Mononuclear cell (primary cell): Measurements from ENCODE around the gene FOXL2. TPM values are rescaled to one million over a fixed set of nuclear protein-coding genes. Genes with fewer than 3 reads are reported as not detected.
A peak's percentile ranks its signal among the peaks of the same experiment; 100 is the strongest.

ENCODE experiments used
- H3K27me3 ChIP-seq: 2 replicates; pipeline ENCODE4 v1.6.0; 2011; ENCODE audit warnings: low read length, control low read depth; ENCODE audit not compliant: insufficient read depth
- H3K4me1 ChIP-seq: 2 replicates; pipeline ENCODE4 v1.5.1; 2011; ENCODE audit warnings: mild to moderate bottlenecking, low read length, control low read depth; ENCODE audit not compliant: insufficient read depth
- H3K4me3 ChIP-seq: 2 replicates; pipeline ENCODE4 v1.5.1; 2011; ENCODE audit warnings: mild to moderate bottlenecking, low read length, moderate library complexity
- H3K9me3 ChIP-seq: 2 replicates; pipeline ENCODE4 v1.5.1; 2011; ENCODE audit warnings: low read depth, mild to moderate bottlenecking, control low read depth, low read length
- total RNA-seq: library from RNA; depleted of rRNA; stranded (reverse); fragments of >200 nt; gene quantifications from one replicate; pipeline ENCODE4 v1.2.3, GENCODE V29; 2012

Gene FOXL2
- total RNA-seq, 1 donor, result not detected

DNA sequence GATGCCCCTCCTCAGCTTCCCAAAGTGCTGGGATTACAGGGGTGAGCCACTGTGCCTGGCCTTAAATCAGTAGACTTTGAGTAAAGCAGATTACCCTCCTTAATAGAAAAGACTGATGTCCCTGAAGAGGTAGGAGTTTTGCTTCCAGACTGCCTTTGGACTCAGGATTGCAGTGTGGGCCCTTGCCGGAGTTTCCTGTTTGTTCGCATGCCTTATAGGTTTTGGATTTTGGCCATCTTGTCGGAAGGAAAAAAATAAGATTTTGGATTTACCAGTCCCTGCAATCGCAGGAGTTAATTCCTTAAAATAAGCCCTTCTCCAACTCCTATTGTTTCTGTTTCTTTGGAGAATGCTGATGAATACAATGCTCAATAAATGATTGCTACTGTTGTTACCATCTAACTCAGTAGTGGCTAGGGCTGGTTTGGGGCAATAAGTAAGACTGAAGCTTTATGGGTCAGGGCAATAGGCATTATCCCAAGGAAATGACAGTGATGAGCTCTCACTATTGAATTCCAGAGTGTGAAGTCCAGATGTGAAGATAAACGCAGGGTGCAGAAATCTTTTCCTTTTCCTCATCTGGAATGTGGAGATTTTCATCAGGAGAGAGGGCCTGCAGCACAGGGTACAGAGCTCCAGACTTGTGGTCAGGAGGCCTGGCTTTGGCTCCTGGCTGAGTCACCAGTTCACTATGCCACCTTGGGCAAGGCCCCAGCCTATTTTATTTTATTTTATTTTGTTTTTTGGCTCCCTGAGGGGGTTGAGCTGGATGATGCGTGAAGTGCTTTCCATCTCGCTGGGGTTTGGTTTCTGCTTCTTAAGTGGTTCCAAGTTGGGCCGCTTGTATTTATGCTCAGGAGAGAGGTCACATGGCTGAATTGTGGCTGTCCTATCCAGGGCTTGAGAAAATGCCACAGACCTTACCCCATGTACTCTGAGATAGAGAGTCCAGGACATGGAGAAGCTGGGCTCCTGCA lies 25.3 kb downstream of the FOXL2 start:
- Histone ChIP-seq H3K4me1 (no peaks in the 10 kb centered on the region), H3K27me3 (no peaks in the 10 kb centered on the region), H3K4me3 (no peak overlapping the region), H3K9me3 (no peaks in the 10 kb centered on the region)

DNA sequence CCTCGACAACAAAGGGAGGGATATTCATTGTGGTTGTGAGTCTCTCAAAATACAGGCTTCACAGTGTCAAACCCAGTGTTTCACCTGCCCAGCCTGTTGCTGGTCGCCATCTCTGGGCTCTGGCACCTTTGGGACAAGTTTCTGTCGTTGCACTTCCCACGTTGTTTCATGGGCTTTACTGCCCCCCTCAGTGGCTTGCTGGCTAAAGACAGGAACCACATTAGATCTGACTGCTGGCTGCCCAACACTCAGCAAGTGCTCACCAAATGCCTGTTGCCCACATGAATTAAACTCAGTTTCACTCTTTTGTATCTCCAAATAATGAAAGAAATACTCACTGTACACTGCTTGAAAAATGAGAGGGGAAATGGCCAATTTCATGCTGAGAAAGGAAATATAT lies 27.6 kb downstream of the FOXL2 start:
- H3K4me3 ChIP-seq, result no peak overlapping the region
- H3K4me1 ChIP-seq, result peaks cover 15% of the 10 kb centered on the region
- H3K9me3 ChIP-seq, result no peaks in the 10 kb centered on the region
- no peaks in the 10 kb centered on the region for H3K27me3 ChIP-seq

DNA sequence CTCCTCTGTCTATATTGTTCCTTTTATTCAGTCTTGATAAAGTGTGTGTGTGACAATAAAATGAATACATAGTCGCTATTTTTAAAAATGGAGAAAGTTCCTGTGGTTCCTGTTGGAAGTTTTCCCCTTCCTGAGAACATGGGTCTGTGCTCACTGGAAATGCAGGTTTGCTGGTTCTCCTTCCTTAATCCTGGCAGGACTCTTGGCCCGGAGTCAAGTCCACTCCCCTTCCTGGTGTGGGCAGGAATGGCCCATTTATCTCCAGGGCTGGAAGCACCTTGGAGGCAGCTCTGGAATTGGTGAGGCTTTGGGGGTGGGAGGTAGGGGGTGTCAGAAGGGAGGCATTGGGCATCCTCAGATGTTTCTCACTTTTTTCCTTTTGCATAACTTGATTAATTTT lies 30.1 kb downstream of the FOXL2 start:
- no peak overlapping the region for H3K4me3 ChIP-seq

DNA sequence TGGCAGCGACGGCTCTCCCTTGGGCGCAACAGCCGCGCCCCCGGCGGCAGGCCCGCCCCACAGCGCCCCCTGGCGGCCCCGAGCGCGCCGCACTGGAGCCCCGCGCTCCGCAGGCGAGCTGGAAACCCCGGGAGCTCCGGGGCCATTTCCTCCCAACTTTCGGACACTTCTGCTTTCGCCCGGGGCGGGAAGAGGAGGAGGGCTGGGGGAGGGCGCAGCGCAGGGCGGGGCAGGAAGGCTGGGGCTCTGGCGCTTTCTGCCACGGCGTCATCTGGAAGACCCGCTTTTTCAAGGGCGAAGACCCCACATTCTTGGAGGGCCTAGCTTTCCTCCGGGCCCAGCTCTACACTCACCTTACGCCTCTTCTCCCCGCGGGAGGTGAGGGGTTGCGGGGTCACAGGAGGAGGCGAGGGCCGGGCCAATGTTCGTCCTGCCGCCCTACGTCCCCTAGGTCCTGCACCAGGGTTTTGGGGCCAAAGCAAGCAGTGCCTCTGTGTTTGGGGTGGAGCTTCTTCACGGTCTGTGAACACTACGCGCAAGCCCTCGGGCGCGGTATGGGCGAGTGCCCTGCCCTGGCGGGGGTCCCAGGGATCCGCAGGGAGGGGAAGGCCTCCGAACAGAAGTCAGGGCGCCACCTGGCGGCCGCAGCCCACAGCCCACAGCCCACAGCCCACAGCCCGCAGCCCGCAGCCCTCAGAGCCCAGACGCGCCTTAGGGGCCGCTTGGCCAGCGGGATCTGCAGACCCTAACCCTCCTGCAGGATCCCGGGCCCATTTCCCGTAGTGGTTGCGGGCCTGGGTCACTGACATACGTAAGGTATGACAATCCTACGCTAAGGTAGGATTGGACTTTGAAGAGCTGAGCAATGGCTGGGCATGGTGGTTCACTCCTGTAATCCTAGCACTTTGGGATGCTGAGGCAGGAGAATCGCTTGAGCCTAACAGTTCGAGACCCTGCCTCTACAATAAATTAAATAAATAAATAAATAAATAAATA lies 31.1 kb downstream of the FOXL2 start:
- Histone ChIP-seq H3K4me1 (peaks cover 15% of the 10 kb centered on the region), H3K9me3 (no peaks in the 10 kb centered on the region), H3K27me3 (no peaks in the 10 kb centered on the region), H3K4me3 (peak overlapping the region; percentile 69)

More for the DNA sequence above, 30.1 kb downstream of the FOXL2 start:
- Histone ChIP-seq H3K27me3 (no peaks in the 10 kb centered on the region), H3K4me1 (peaks cover 15% of the 10 kb centered on the region), H3K9me3 (no peaks in the 10 kb centered on the region)

DNA sequence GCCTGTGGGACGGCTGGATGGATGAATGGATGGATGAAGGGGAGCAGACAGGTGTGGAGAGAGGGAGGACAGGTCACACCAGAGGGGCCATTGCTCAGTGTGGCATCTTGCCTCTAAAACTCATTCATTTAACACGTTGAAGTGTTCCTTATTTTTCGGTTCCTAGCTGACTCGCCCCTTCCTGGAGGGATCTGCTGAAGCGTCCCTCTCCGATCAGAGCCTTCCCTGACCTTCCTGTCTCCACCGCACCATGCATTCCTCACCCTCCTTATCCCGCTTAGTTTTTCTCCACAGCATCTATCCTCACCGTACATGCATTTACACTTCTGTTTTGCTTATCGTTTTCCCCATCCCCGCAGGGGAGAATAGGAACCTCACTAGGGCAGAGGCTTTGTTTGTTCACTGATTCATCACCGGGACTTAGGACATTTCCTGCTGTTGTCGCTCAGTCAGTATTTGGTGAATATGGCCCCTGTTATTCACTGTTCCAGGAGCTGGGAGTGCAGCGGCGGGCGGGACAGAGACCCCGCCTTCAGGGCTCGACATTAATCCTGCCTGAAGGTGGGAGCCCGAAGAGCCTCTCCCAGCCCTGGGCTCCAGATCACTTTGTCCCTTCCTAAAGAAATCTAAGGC lies 32.0 kb downstream of the FOXL2 start:
- Histone ChIP-seq H3K27me3 (no peaks in the 10 kb centered on the region), H3K4me1 (peaks cover 15% of the 10 kb centered on the region), H3K4me3 (peak overlapping the region; percentile 69), H3K9me3 (no peaks in the 10 kb centered on the region)

DNA sequence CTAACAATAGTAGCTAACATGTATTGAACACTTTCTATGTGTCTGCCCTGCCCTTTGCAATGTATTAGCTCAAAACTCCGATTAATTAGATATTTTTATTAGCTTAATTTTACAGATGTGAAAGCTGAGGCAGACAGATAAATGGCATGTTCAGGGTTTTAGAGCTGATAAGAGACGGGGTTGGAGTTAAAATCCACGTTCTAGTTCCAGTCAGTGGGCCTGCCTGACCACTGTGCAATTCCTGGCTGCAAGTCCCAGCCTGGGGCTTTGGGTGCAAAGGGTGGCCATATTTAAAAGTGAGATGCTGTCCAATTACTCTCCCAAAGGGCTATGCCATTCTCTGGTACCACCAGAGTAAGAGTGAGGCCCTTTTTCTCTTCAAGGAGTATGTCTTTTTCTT lies 33.2 kb downstream of the FOXL2 start:
- peaks cover 22% of the 10 kb centered on the region for H3K4me1 ChIP-seq
- no peaks in the 10 kb centered on the region for H3K27me3 ChIP-seq
- H3K9me3 ChIP-seq, result no peaks in the 10 kb centered on the region
- H3K4me3 ChIP-seq, result no peak overlapping the region

DNA sequence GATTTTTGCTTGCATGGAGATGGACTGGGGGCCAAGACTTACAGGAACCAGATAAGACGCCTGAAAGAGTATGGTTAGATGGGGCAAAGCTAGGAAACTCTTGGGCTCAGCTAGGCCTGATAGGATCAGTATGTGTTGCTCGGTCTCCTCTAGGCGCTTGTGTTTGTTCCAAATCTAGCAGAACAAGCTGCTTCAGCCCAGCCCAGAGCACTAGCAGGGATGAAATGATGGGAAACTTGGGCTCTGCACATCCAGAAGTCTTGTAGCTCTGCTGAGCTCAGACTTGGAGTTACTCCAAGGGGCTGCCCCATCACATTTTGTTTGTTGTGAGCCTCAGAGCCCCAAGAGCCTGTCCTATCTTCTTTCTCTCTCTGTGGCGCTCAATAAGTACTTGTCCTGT lies 34.7 kb downstream of the FOXL2 start:
- Histone ChIP-seq H3K9me3 (no peaks in the 10 kb centered on the region), H3K4me1 (peaks cover 32% of the 10 kb centered on the region), H3K27me3 (no peaks in the 10 kb centered on the region), H3K4me3 (no peak overlapping the region)

DNA sequence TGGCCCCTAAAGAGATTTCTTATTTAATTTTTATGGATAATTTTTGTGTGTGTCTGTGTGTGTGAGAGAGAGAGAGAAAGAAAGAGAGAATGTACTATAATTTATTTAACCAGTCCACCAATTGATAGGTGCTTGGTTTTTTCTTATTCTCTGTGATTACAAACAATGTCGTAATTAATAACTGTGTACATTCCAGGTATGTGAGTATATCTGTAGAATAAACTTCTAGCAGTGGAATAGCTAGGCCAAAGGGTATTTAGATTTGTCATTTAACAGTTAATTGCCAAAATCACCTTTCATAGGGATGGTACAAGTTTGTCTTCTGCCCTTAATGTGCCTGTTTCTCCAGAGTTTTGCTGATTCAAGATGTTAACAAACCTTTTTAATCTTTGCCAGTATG lies 35.3 kb downstream of the FOXL2 start:
- Histone ChIP-seq H3K4me1 (peaks cover 32% of the 10 kb centered on the region), H3K27me3 (no peaks in the 10 kb centered on the region), H3K9me3 (no peaks in the 10 kb centered on the region), H3K4me3 (no peak overlapping the region)

DNA sequence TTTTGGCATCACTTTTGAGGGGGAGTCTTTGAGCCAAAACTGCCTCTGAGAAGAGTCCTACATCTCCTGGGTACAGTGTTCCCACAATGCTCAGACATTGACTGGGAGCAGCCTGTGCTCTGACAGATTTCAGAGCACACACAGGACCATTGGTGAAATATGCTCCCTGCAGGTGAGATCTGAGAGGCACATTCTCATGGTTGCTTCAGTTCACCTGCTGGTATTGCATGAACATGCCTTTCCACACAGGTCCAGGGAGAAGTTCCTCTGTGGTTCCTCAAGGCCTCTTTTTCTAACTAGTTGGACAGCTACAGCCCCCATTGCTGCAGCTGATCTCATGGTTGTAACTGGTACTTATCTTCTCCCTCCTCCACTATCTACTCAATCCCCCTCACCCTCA lies 37.0 kb downstream of the FOXL2 start:
- peaks cover 21% of the 10 kb centered on the region for H3K4me1 ChIP-seq
- no peaks in the 10 kb centered on the region for H3K9me3 ChIP-seq
- no peak overlapping the region for H3K4me3 ChIP-seq
- H3K27me3 ChIP-seq, result no peaks in the 10 kb centered on the region

DNA sequence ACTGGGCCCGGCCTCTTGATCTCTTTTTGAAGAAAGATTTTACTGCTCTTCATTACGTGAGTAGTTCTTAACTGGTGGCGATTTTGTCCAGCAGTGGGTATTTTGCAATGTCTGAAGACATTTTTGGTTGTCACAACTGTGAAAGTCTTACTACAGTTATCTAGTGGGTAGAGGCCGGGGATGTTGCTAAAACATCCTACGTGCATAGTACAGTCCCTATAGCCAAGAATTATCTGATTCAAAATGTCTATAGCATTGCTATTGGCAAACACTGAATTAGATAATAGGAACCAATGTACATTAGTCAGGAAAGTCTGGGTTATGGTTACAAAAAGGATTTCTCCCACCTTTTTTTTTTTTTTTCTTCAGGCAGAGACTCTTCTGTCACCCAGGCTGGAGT lies 38.1 kb downstream of the FOXL2 start:
- H3K4me1 ChIP-seq, result peaks cover 17% of the 10 kb centered on the region
- H3K27me3 ChIP-seq, result no peaks in the 10 kb centered on the region
- H3K9me3 ChIP-seq, result no peaks in the 10 kb centered on the region
- no peak overlapping the region for H3K4me3 ChIP-seq

DNA sequence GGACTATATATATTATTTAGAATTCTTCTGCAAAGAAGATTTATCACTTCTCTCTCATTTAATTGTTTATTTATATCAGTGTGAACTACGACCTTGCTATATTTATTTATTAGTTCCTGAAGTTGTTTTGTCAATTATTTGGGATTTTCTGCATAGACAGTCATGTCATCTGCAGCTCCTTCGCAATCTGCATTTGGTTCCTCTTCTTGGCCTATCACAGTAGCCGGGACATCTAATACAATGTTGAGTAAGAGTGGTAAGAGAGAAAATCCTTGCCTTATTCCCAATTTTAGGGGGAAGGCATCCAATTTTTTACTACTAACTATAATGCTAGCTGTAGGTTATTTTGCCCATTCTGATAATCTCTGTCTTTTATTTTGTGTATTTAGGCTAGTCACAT lies 39.4 kb downstream of the FOXL2 start:
- peaks cover 17% of the 10 kb centered on the region for H3K4me1 ChIP-seq
- H3K9me3 ChIP-seq, result no peaks in the 10 kb centered on the region
- no peak overlapping the region for H3K4me3 ChIP-seq
- no peaks in the 10 kb centered on the region for H3K27me3 ChIP-seq

DNA sequence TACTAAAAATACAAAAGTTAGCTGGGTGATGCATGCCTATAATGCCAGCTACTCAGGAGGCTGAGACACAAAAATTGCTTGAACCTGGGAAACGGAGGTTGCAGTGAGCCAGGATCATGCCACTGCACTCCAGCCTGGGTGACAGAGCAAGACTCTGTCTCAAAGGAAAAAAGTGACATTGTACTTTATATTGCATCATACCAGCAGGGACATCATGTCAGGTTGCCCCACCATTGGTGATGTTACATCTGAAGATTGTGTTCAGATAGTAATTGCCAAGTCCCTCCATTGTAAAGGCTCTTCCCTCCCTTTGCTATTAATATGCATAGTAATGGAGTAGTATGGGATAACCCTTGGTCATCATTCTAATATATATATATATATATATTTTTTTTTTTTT lies 44.8 kb downstream of the FOXL2 start:
- H3K9me3 ChIP-seq, result no peaks in the 10 kb centered on the region
- no peak overlapping the region for H3K4me3 ChIP-seq
- H3K4me1 ChIP-seq, result peaks cover 11% of the 10 kb centered on the region
- no peaks in the 10 kb centered on the region for H3K27me3 ChIP-seq

DNA sequence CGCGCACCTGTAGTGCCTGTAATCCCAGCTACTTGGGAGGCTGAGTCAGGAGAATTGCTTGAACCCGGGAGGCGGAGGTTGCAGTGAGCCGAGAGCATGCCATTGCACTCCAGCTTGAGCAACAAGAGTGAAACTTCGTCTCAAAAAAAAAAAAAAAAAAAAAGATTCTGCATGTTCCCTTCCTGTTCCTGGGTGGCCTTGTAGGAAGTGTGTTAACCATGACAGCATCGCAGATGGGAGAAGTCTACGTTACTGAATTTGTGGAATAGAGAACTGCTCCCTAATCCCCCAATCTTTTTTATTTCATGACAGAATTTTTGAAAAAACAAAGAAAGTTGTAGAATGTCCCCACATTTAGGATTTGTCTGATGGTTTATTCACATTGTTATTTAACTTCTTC lies 45.4 kb downstream of the FOXL2 start:
- no peak overlapping the region for H3K4me3 ChIP-seq

DNA sequence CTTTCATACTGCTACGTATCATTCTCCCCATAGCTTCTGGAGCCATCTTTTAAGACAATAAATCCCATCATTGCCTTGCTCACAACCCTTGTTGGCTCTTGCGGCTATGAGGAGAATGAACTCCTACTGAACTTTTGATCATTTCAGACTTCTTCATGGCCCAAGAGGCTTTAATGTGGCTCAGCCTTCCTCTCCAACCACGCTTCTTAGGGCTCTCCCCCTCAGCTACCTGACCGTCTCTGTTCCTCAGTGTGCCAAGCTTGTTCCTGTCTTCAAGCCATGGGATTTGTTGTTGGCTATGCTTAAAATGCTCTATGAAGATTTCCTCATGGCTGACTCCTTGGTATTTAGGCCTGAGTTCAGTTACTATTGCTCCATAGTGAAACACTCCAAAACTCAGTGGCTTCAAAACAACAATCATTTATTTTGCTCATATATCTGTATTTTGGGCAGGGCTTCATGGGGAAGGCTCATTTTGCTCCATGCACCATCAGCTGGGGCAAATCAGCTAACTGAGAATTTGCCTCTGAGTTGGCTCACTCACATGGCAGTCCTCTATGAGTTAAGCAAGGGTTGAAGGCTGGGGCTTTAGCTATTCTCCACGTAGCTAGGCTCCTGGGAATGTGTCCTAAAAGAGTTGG lies 47.5 kb downstream of the FOXL2 start:
- peaks cover 19% of the 10 kb centered on the region for H3K4me1 ChIP-seq
- H3K27me3 ChIP-seq, result no peaks in the 10 kb centered on the region
- H3K4me3 ChIP-seq, result no peak overlapping the region
- no peaks in the 10 kb centered on the region for H3K9me3 ChIP-seq

More for the DNA sequence above, 45.4 kb downstream of the FOXL2 start:
- Histone ChIP-seq H3K27me3 (no peaks in the 10 kb centered on the region), H3K9me3 (no peaks in the 10 kb centered on the region), H3K4me1 (peaks cover 11% of the 10 kb centered on the region)
